Adrenal gland (tissue), 12 donors: ENCODE data around the gene SLC30A3. TPM values are rescaled to one million over a fixed set of nuclear protein-coding genes. Genes with fewer than 3 reads are reported as not detected.

ENCODE experiments used
- DNase-seq, 7 donors: peaks; one replicate each; pipeline ENCODE4 v3.0.0-alpha.2; 2019 to 2020
- H3K27ac ChIP-seq, 5 donors: fragments of 200-600 bp; sonication (generic) in 4 of 5; 1 replicate in 3 of 5; 2 replicates in 2 of 5; pipeline versions ENCODE4 v1.5.1 to v1.8.0; 2016 to 2020; ENCODE audit warnings: mild to moderate bottlenecking in 1 of 5
- H3K27me3 ChIP-seq: fragments of 200-600 bp; 2 replicates; pipeline ENCODE4 v1.8.0; 2021
- H3K36me3 ChIP-seq, 2 donors: fragments of 200-600 bp; replicated peaks in 1 of 2; 1 replicate in 1 of 2; 2 replicates in 1 of 2; pipeline versions ENCODE4 v1.5.1 to v1.8.0; 2018 to 2022
- H3K4me1 ChIP-seq, 2 donors: fragments of 200-600 bp; replicated peaks in 1 of 2; 1 replicate in 1 of 2; 2 replicates in 1 of 2; pipeline versions ENCODE4 v1.5.1 to v1.8.0; 2018 to 2021
- H3K4me3 ChIP-seq, 4 donors: fragments of 200-600 bp; sonication (generic) in 3 of 4; one replicate each; pipeline ENCODE4 v1.5.1; 2016 to 2018
- H3K9me3 ChIP-seq, 3 donors: fragments of 200-600 bp; sonication (generic) in 1 of 3; replicated peaks in 1 of 3; 1 replicate in 2 of 3; 2 replicates in 1 of 3; pipeline versions ENCODE4 v1.5.1 to v1.8.0; 2016 to 2021
- CTCF ChIP-seq, 6 experiments: fragments of 450-650 bp in 4 of 6; fragments of 200-600 bp in 2 of 6; sonication (generic) in 1 of 6; IDR thresholded peaks; 1 replicate in 5 of 6; 2 replicates in 1 of 6; pipeline versions ENCODE4 v1.5.1 to v1.8.0; 2016 to 2021; ENCODE audit warnings: antibody characterized with exemption in 6 of 6, mild to moderate bottlenecking in 2 of 6, moderate library complexity in 1 of 6
- POLR2A ChIP-seq, 2 donors: fragments of 450-650 bp; IDR thresholded peaks; one replicate each; pipeline ENCODE4 v1.6.1; 2017; ENCODE audit warnings: antibody characterized with exemption in 2 of 2, mild to moderate bottlenecking in 2 of 2, moderate library complexity in 1 of 2
- whole genome bisulfite sequencing, 4 donors: extraction: QIAGEN DNeasy Blood & Tissue Kit in 2 of 4; methylation state at CpG; one replicate each; pipeline versions ENCODE4 v1.1.5 to v1.1.7; 2013 to 2017; 5-methylcytosine and 5-hydroxymethylcytosine counted together
- intact Hi-C, 2 donors: fragments of 100-400 bp; cut with DNase I; formaldehyde crosslinking; loops; one replicate each; pipeline versions ENCODE4 v1.14.1 to v1.15.0; 2022 to 2023
- polyA plus RNA-seq, 3 donors: library from polyadenylated mRNA; stranded (reverse); fragments of 200-250 nt in 2 of 3; fragments of 350-450 nt in 1 of 3; fragmentation: Illumina TruSeq in 1 of 3; extraction: RNeasy Lipid Tissue Mini Kit (QIAGEN cat#74804) in 1 of 3; gene quantifications; one replicate each; pipeline ENCODE4 v1.2.3, GENCODE V29; 2013 to 2014
- total RNA-seq, 9 donors: library from RNA; depleted of rRNA in 4 of 9; stranded (reverse); fragments of >200 nt in 4 of 9; fragments of 120-200 nt in 1 of 9; fragmentation: NEBNext Ultra II Directional in 1 of 9; extraction: Animal tissue kit (Norgen Biotek cat#: 25700) in 1 of 9; gene quantifications; one replicate each; pipeline versions ENCODE4 v1.1.0 to v1.2.4, GENCODE V29; 2013 to 2023
- donor health status: healthy with polysubstance abuse.
- donor health status: Bipolar disorder and iron deficiency.
- donor health status: DM: yes; HTN: yes; CAD: no.
- donor health status: DM: no; HTN: no; CAD: no.
- donor health status: DM: no; HTN: no; CAD: no.
- donor health status: DM: yes; HTN: yes; CAD: no.

Gene SLC30A3
- total and polyA plus RNA-seq, 12 donors: 0.27 to 5.6 (median 1.9) TPM; not detected in 1

- WGBS, 4 donors: 19 to 37% (median 34%) methylated on average over 13 of the region's 13 CpGs
- Histone ChIP-seq H3K27me3 (no peaks in the 10 kb centered on the region), H3K36me3 (no peaks in the 10 kb centered on the region), H3K4me1 (peaks cover 2 to 7% of the 10 kb centered on the region in 2 donors), H3K4me3 (no peak overlapping the region), H3K27ac (no peak overlapping the region), H3K9me3 (no peaks in the 10 kb centered on the region)
- intact Hi-C loops: no loop called here
- TF ChIP-seq POLR2A (IDR thresholded peaks at IDR 0.05): no peak
- TF ChIP-seq CTCF (IDR thresholded peaks at IDR 0.05): no peak
- peak in 4 of 7 donors; percentile 29 to 35 (median 32) for DNase-seq
These were observed 7.7 kb downstream of the SLC30A3 start for GRCh38 chr2:27255187-27255586.

GRCh38 chr2:27251766-27252165 is 11.1 kb downstream of the SLC30A3 start:
- intact Hi-C loops: no loop called here
- Histone ChIP-seq H3K27ac (no peak overlapping the region), H3K36me3 (no peaks in the 10 kb centered on the region), H3K27me3 (no peaks in the 10 kb centered on the region), H3K4me3 (no peak overlapping the region), H3K4me1 (peaks cover 6 to 13% of the 10 kb centered on the region in 2 donors), H3K9me3 (no peaks in the 10 kb centered on the region)
- 79 to 89% (median 84%) methylated on average over 12 to 13 of the region's 13 CpGs for WGBS, 4 donors
- DNase-seq: no peak
- TF ChIP-seq CTCF (IDR thresholded peaks at IDR 0.05): no peak
- TF ChIP-seq POLR2A (IDR thresholded peaks at IDR 0.05): no peak

GRCh38 chr2:27250652-27251379 is 12.0 kb downstream of the SLC30A3 start:
- intact Hi-C loops: no loop called here
- no peak overlapping the region for H3K27ac ChIP-seq
- no peak for DNase-seq
- WGBS, 4 donors: 69 to 84% (median 73%) methylated on average over 12 to 13 of the region's 13 CpGs
- H3K4me3 ChIP-seq: no peak overlapping the region
- peaks cover 6 to 13% of the 10 kb centered on the region in 2 donors for H3K4me1 ChIP-seq
- H3K9me3 ChIP-seq: no peaks in the 10 kb centered on the region
- no peak for TF ChIP-seq POLR2A (IDR thresholded peaks at IDR 0.05)
- no peak for TF ChIP-seq CTCF (IDR thresholded peaks at IDR 0.05)
- H3K27me3 ChIP-seq: no peaks in the 10 kb centered on the region
- H3K36me3 ChIP-seq: no peaks in the 10 kb centered on the region

- Histone ChIP-seq H3K9me3 (no peaks in the 10 kb centered on the region), H3K27me3 (no peaks in the 10 kb centered on the region), H3K36me3 (no peaks in the 10 kb centered on the region), H3K4me1 (peaks cover 6 to 9% of the 10 kb centered on the region in 2 donors), H3K27ac (no peak overlapping the region), H3K4me3 (no peak overlapping the region)
- WGBS, 4 donors: 18 to 44% (median 20%) methylated on average over 8 to 22 of the region's 22 CpGs
- TF ChIP-seq POLR2A (IDR thresholded peaks at IDR 0.05) (no peak), CTCF (IDR thresholded peaks at IDR 0.05) (peak; percentile 70 to 85 (median 80))
- peak; percentile 64 to 76 (median 74) for DNase-seq
- intact Hi-C loops: loop anchor here in 1 of 2 donors (10.0 kb wide), 1 partner anchor 55 kb away; the partner anchor contains the start of gene UCN
These were observed 12.8 kb downstream of the SLC30A3 start for GRCh38 chr2:27249891-27250651.
